ENCODE data around the gene BCL7A.

BCL7A gene

DNA sequence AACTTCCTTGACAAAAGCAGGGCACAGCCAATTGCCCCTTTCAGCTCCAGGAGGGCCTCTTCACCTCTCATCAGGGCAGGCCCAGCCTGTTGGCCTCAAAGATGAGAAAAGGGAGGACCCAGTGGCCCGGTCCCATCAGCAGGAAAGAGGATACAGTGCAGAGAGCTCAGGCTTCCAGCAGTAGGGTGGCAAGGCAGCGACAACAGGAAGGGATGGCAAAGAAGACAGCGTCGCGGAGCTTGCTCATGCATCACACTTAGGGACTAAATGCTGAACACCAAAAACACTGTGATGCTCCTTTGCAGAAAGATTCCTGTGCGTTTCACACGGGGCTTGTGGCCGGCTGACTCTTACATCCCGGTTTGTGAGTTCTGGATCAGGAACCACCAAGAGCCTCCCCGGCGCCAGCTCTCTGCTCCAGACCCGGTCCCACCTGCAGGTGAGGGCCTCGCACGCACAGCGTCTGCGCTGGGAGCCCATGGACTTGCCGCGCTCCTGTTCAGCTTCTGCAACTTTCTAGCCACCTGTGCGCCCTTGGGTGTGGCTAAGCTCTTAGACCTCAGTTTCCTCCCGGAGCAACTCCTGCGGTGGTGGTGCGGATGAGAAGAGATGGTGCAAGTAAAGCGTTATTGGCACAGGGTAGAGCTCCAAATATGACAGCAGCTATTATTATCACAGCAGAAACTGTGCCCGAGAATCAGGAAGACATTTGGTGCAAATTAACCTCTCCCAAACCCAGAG, 15.3 kb upstream of the BCL7A start:
- Histone ChIP-seq H3K4me3 (ENCODE audit: low read length) (no peak overlapping the region), H3K4me1 (ENCODE audit: insufficient read depth, low read length) (peaks cover 5% of the 10 kb centered on the region), H3K36me3 (ENCODE audit: insufficient read depth, low read length) (no peaks in the 10 kb centered on the region), H2AFZ (ENCODE audit: low read depth, low read length) (no peak overlapping the region), H3K9me3 (ENCODE audit: low read length) (no peaks in the 10 kb centered on the region), H3K27me3 (ENCODE audit: insufficient read depth, low read length) (no peaks in the 10 kb centered on the region)

DNA sequence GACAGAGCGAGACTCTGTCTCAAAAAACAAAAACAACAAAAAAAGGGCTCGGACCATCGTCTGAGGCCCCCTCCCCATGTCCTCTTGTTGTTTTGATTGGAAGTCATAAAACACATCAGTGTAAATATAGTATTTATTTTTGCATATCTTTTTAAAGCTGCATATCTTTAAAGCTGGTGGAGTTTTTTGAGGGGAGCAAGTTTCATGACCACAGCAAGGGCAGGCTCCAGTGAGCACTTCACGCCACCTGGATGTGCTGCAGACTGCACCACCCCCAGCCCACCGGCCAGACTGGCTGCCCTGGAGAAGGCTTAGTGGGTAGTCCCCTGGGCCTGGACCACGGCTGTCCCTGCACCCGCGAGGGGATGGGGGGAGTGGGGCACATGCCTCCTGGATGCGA, 11.9 kb upstream of the BCL7A start:
- H3K9me3 ChIP-seq (ENCODE audit: low read length): peaks cover 2% of the 10 kb centered on the region
- no peaks in the 10 kb centered on the region for H3K4me1 ChIP-seq (ENCODE audit: insufficient read depth, low read length)
- no peaks in the 10 kb centered on the region for H3K27me3 ChIP-seq (ENCODE audit: insufficient read depth, low read length)
- no peak overlapping the region for H3K4me3 ChIP-seq (ENCODE audit: low read length)
- H2AFZ ChIP-seq (ENCODE audit: low read depth, low read length): no peak overlapping the region
- H3K36me3 ChIP-seq (ENCODE audit: insufficient read depth, low read length): no peaks in the 10 kb centered on the region

DNA sequence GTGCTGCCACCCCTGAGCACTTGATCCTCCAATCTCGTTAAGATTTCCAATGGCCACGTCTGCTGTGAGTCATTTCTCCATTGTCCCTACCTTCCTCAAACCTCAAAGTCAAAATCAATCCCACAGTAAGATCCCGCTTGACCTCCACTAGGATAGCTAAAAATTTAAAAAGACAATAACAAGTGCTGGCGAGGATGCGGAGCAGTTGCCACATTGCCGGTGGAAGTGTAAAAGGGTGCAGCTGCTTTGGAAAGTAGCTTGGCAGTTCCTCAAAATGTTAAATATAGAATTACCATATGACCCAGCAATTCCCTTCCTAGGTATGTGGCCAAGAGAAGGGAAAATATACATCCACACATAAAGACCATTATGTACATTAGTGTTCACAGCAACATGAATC, 9.5 kb upstream of the BCL7A start:
- no peaks in the 10 kb centered on the region for H3K27me3 ChIP-seq (ENCODE audit: insufficient read depth, low read length)
- H3K4me1 ChIP-seq (ENCODE audit: insufficient read depth, low read length): no peaks in the 10 kb centered on the region
- no peaks in the 10 kb centered on the region for H3K36me3 ChIP-seq (ENCODE audit: insufficient read depth, low read length)
- H3K4me3 ChIP-seq (ENCODE audit: low read length): no peak overlapping the region
- no peak overlapping the region for H2AFZ ChIP-seq (ENCODE audit: low read depth, low read length)
- H3K9me3 ChIP-seq (ENCODE audit: low read length): peaks cover 2% of the 10 kb centered on the region

DNA sequence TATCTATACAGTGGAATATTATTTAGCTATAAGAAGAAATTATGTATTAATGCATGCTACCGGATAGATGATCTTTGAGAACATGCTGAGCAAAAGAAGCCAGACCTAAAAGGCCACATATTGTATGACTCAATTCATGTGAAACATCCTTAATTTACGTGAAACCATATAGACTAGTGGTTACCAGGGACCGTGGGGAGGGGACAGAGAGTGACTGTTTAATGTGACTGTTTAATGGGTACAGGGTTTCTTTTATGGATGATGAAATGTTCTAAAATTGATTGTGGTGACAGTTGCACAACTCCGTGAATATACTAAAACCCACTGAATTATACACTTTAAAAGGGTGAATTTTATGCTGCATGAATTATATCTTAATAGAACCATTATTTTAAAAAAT, 8.5 kb upstream of the BCL7A start:
- no peaks in the 10 kb centered on the region for H3K4me1 ChIP-seq (ENCODE audit: insufficient read depth, low read length)
- H3K27me3 ChIP-seq (ENCODE audit: insufficient read depth, low read length): no peaks in the 10 kb centered on the region
- H3K9me3 ChIP-seq (ENCODE audit: low read length): peaks cover 2% of the 10 kb centered on the region
- H3K4me3 ChIP-seq (ENCODE audit: low read length): no peak overlapping the region
- no peaks in the 10 kb centered on the region for H3K36me3 ChIP-seq (ENCODE audit: insufficient read depth, low read length)
- H2AFZ ChIP-seq (ENCODE audit: low read depth, low read length): no peak overlapping the region

DNA sequence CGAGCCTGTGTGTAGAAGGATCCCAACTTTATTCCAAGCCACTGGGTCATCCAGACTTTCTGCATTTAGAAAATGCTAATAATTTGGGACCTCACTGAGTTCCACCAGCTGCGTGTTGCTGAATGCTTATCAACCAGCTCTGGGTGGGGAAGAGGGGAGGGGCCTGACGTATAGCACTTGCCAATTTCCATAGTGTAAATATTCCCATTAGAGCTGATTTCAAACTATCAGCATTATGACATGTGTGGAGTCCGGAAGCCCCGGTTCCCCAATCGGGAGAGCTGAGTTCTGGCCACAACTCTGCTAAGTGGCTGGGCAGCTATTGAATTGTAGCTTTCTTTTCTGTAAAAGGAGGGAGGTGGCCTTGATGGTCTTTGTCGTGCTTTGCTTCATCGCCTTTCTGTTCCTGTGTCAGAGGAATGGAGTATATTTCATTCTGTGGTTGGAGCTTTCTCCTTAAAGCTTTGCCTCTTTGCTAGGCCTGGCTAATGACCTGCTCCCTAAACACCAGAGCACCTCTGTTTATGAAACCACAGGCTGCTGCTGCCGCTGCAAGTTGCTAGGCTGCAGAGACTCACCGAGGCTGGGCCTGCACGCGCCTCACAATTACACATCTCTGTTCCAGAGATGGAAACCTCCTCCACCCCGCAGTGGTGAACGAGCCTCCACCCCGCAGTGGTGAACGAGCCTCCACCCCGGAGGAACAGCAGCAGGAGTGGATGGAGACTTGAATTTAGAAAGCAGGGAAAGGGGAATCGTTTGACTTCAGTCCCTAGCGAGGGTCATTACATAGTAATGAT, 7.7 kb upstream of the BCL7A start:
- H3K4me3 ChIP-seq (ENCODE audit: low read length): no peak overlapping the region

DNA sequence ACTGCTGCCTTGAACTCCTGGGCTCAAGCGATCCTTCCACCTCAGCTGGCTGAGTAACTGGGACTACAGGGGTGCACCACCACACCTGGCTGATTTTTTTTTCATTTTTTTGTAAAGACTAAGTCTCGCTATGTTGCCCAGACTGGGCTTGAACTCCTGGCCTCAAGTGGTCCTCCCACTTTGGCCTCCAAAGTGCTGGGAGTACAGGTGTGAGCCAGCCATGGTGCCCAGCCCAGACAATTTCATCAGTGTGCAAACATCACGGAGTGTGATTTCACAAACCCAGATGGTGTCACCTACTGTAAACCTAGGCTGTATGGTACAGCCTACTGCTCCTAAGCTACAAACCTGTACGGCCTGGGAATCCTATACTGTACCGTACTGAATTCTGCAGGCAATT, 6.9 kb upstream of the BCL7A start:
- no peak overlapping the region for H2AFZ ChIP-seq (ENCODE audit: low read depth, low read length)

More for the DNA sequence above, 7.7 kb upstream of the BCL7A start:
- no peaks in the 10 kb centered on the region for H3K27me3 ChIP-seq (ENCODE audit: insufficient read depth, low read length)
- no peak overlapping the region for H2AFZ ChIP-seq (ENCODE audit: low read depth, low read length)
- no peaks in the 10 kb centered on the region for H3K4me1 ChIP-seq (ENCODE audit: insufficient read depth, low read length)
- H3K9me3 ChIP-seq (ENCODE audit: low read length): peaks cover 2% of the 10 kb centered on the region
- no peaks in the 10 kb centered on the region for H3K36me3 ChIP-seq (ENCODE audit: insufficient read depth, low read length)

DNA sequence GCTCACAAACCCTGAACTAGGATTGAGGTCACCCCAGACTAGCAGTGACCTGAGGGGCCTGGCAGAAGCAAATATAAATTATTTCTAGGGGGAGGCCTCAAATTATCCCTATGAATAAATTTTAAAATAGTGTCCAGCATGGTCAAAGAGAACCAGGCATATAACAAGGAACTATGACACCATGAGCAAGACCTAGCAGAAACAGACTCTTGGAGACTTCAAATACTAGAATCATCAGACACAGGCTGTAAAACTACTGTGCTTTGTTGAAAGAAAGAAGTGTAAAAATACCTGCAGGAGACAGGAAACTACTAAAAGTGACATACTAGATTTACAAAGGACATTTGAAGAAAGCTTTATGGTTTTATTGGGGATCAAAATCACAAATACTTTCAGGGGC, 3.2 kb upstream of the BCL7A start:
- Histone ChIP-seq H3K27me3 (ENCODE audit: insufficient read depth, low read length) (no peaks in the 10 kb centered on the region), H2AFZ (ENCODE audit: low read depth, low read length) (no peak overlapping the region), H3K36me3 (ENCODE audit: insufficient read depth, low read length) (no peaks in the 10 kb centered on the region), H3K4me3 (ENCODE audit: low read length) (no peak overlapping the region), H3K9me3 (ENCODE audit: low read length) (no peaks in the 10 kb centered on the region), H3K4me1 (ENCODE audit: insufficient read depth, low read length) (peaks cover 3% of the 10 kb centered on the region)

More for the DNA sequence above, 6.9 kb upstream of the BCL7A start:
- Histone ChIP-seq H3K27me3 (ENCODE audit: insufficient read depth, low read length) (no peaks in the 10 kb centered on the region), H3K4me1 (ENCODE audit: insufficient read depth, low read length) (no peaks in the 10 kb centered on the region), H3K4me3 (ENCODE audit: low read length) (no peak overlapping the region), H3K36me3 (ENCODE audit: insufficient read depth, low read length) (no peaks in the 10 kb centered on the region), H3K9me3 (ENCODE audit: low read length) (peaks cover 2% of the 10 kb centered on the region)

DNA sequence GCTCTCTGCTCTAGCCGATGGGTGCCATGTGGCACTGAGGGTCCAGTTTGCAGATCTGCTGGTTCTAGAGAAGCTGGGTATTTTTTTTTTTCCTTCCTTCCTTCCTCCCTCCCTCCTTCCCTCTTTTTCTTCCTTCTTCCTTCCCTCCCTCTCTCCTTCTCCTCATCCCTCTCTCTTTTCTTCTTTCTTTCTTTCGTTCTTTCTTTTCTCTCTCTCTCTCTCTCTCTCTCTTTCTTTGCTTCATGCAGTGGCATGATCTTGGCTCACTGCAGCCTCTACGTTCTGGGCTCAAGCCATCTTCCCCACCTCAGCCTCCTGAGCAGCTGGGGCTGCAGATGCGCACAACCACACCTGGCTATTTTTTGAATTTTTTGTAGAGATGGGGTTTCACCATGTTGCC, 2.7 kb upstream of the BCL7A start:
- H3K36me3 ChIP-seq (ENCODE audit: insufficient read depth, low read length): no peaks in the 10 kb centered on the region
- H2AFZ ChIP-seq (ENCODE audit: low read depth, low read length): no peak overlapping the region
- H3K9me3 ChIP-seq (ENCODE audit: low read length): no peaks in the 10 kb centered on the region
- H3K4me3 ChIP-seq (ENCODE audit: low read length): no peak overlapping the region
- H3K27me3 ChIP-seq (ENCODE audit: insufficient read depth, low read length): no peaks in the 10 kb centered on the region
- peaks cover 6% of the 10 kb centered on the region for H3K4me1 ChIP-seq (ENCODE audit: insufficient read depth, low read length)

DNA sequence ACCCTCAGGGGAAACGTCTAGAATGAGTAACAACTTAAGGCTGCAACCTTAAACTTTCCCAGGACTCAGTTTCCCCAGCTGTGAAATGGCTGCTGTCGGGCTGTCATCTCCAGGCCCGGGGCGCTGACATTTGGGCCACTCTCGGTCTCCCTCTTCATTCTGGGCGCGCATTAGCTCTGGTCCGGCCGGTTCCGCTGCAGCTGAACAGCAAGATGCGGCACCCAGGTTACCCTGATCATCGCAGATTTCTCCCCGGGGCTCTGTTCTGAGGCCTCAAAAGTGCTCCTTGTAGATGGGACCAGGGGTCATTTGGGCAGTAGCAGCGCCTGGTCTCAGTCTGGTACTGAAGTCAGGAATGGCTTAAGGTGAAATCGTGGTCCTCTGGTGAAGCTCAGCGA, 890 bp upstream of the BCL7A start:
- peaks cover 12% of the 10 kb centered on the region for H3K4me1 ChIP-seq (ENCODE audit: insufficient read depth, low read length)
- peak overlapping the region; percentile 87 for H2AFZ ChIP-seq (ENCODE audit: low read depth, low read length)
- H3K9me3 ChIP-seq (ENCODE audit: low read length): no peaks in the 10 kb centered on the region
- H3K4me3 ChIP-seq (ENCODE audit: low read length): peak overlapping the region; percentile 55
- no peaks in the 10 kb centered on the region for H3K27me3 ChIP-seq (ENCODE audit: insufficient read depth, low read length)
- H3K36me3 ChIP-seq (ENCODE audit: insufficient read depth, low read length): no peaks in the 10 kb centered on the region

DNA sequence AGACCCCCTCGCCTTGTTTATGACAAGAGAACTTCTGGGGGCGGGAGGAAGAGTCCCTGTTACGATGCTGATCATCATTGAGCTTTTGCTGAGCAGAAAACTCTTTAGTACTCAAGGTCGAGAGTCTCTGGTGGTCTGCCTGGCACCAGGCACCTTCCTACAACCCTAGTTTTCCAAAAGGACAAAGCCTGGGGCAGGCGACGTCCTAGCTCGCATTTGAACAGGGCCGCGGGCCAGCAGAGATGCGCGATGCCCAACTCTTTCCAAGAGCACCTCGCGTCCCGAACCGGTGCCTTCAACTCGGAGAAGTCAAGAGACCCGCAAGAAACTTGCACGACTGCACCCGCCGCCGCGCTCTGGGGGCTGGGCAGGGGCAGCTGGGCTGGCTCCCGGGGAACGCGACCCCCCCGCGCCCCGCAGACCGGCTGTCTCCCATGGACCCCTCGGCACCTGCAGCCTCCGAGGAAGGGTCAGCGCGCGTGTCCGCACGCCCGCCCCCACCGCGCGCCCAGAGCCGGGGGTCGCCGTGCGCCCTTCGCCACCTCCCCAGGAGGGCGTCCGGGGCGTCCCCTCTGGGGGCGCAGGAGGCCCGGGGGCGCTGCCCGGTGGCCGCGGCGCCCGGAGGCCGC, 377 bp upstream of the BCL7A start:
- H3K4me1 ChIP-seq (ENCODE audit: insufficient read depth, low read length): peaks cover 12% of the 10 kb centered on the region
- H2AFZ ChIP-seq (ENCODE audit: low read depth, low read length): peak overlapping the region; percentile 87
- no peaks in the 10 kb centered on the region for H3K9me3 ChIP-seq (ENCODE audit: low read length)
- H3K4me3 ChIP-seq (ENCODE audit: low read length): peak overlapping the region; percentile 55
- H3K36me3 ChIP-seq (ENCODE audit: insufficient read depth, low read length): no peaks in the 10 kb centered on the region
- H3K27me3 ChIP-seq (ENCODE audit: insufficient read depth, low read length): no peaks in the 10 kb centered on the region

DNA sequence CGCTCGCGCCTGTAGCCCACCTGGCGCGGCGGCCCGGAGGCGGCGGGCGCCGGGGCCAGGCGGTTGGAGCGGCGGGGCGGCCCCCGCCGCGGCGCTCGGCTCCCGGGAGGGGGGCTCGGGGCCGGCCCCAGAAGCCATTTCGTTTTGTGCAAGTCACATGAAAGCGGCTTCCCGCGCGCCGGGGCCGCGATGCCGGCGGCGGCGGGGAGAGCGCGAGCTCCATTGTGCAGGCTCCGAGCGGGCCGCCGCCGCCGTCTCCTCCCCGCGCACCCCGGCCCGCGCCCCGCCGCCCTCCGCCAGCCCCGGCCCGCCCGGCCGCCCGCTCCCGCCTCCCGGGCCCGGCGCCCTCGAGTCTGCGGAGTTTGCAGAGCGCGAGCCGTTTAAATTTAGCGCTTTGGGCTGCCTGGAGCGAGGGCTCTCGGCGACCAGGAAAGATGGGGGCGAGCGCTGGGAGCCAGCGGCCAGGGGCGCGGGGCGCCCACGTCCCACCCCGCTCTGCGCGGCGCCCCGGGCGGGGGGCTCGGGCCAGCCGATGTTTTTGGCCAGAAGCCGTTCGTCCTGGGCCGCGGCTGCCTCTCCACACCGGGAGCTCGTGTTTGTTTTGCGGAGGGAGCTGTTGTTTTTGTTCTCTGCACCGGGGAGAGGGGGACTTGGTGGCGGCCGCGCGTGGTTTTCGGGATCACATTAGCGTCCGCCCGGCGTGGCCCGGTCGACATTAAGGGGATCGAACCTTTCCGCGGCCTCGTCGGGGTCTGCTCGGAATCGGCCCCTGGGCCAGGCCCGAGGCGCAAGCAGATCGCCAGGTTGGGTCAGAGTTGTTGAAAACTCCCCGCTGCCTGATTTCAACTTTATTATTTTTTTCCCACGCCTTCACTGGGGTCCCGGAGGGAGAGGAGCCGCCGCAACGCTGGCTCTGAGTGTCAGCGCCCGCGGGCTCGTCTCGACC, 982 bp downstream of the BCL7A start:
- Histone ChIP-seq H2AFZ (ENCODE audit: low read depth, low read length) (peak overlapping the region; percentile 48), H3K36me3 (ENCODE audit: insufficient read depth, low read length) (no peaks in the 10 kb centered on the region), H3K4me1 (ENCODE audit: insufficient read depth, low read length) (peaks cover 12% of the 10 kb centered on the region), H3K4me3 (ENCODE audit: low read length) (peak overlapping the region; percentile 55), H3K27me3 (ENCODE audit: insufficient read depth, low read length) (no peaks in the 10 kb centered on the region), H3K9me3 (ENCODE audit: low read length) (no peaks in the 10 kb centered on the region)

DNA sequence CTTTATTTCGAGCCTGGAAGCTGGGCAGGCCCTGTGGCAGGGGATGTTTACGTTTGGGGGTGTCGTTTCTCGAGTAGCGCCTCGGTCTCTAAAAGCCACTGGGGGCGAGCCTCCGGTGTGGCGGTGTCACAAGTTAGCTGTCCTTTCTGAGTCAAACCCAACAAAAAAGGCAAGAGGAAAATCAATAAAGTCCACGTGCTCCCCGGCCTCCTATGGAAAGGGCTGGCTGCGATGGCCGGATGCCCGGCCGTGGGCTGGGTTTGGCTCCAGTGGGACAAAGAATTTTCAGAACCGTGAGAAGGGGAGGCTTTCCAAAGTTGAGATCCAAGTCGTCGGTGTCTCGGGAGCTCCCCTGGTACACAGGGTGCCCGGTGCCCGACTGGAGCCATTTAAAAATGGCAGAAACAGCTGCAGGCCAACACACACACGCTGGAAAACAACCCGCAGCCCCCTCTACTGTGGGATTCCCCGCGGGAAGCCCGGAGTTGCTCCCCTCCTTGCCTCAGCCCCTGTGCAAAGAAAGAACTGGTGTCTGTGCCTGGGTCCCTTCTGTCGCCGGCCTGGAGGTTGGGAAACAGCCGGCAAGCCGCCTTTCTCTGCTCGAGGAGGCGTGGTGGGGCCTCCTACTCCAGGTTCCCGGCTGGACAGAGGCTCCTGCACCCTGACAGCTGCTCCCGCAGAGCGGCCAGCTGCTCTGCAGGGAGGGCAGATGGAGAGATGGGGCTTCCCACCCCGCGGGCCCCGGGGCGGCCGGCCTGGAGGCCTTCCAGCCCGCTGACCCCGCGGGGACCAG, 1.9 kb downstream of the BCL7A start:
- no peaks in the 10 kb centered on the region for H3K27me3 ChIP-seq (ENCODE audit: insufficient read depth, low read length)
- peak overlapping the region; percentile 55 for H3K4me3 ChIP-seq (ENCODE audit: low read length)
- H3K4me1 ChIP-seq (ENCODE audit: insufficient read depth, low read length): peaks cover 12% of the 10 kb centered on the region
- no peaks in the 10 kb centered on the region for H3K9me3 ChIP-seq (ENCODE audit: low read length)
- H3K36me3 ChIP-seq (ENCODE audit: insufficient read depth, low read length): no peaks in the 10 kb centered on the region
- no peak overlapping the region for H2AFZ ChIP-seq (ENCODE audit: low read depth, low read length)

Data from neuron (in vitro differentiated cells).